ENCODE results near the gene GTF2H1.
"Not testable (repeated sequence)": the region's sequence is repeated elsewhere in the genome, so short reads cannot be mapped to it uniquely, and the experiment has no call there.

GTF2H1 gene

DNA sequence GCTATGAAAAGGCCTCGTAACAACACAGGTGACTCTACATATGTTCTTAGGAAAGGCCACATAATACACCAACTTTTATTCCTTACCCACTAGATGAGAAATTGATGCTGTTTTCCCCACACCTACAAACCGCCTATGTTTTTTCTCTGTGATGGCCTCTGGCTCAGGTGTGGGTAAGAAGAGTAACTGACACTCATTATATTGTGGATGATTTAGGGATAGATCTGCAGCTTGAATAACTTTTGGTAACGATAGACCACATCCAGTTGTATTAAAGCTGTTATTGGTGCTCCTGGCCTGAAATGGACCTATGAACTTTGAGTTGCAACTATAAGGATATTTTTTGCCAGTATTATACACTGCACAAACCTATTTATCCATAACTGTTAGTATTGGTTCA lies 75.6 kb downstream of the GTF2H1 start:
- H3K4me3 ChIP-seq = no peak overlapping the region
- no peak overlapping the region for H3K27ac ChIP-seq

DNA sequence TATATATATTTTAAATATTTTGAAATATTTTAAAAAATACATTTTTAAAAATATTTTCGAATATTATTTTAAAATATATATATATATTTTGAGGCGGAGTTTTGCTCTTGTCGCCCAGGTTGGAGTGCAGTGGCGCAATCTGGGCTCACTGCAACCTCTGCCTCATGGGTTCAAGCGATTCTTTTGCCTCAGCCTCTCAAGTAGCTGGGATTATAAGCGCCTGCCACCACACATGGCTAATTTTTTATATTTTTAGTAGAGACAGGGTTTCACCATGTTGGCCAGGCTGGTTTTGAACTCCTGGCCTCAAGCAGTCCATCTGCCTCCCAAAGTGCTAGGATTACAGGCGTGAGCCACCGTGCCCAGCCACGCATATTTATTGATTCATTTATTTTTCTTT lies 78.7 kb downstream of the GTF2H1 start:
- not testable (repeated sequence) for H3K4me3 ChIP-seq, H3K27ac ChIP-seq

DNA sequence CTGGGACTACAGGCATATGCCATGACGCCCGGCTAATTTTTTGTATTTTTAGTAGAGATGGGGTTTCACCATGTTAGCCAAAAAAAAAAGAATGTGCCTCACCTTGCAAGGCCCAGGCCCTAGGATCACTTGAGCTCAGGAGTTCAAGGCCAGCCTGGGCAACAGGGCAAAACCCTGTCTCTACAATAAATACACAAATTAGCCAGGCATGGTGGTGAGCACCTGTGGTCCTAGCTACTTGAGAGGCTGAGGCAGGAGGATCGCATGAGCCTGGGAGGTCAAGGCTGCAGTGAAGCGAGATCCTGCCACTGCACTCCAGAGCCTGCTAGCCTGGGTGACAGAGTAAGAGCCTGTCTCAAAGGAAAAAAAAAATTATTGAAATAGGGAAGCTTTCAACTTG lies 81.7 kb downstream of the GTF2H1 start:
- no peak overlapping the region for H3K4me3 ChIP-seq
- H3K27ac ChIP-seq = no peak overlapping the region

DNA sequence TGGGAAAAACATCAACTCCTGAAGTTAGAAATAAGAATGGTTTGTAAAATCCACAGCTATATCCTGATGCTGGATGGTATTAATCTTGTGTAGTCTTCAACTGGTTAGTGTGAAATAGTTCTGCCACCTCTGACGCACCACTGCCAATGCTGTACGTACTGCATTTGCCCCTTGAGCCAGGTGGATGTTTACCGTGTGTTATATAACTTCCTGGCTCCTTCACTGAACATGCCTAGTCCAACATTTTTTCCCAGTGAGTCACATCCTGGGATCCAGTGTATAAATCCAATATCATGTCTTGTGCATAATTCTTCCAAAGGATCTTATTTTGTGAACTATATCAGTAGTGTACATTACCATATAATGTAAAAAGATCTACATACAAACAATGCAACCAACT lies 85.0 kb downstream of the GTF2H1 start:
- not testable (repeated sequence) for H3K4me3 ChIP-seq
- H3K27ac ChIP-seq = peak overlapping the region in 1 of 21 experiments; percentile 17

DNA sequence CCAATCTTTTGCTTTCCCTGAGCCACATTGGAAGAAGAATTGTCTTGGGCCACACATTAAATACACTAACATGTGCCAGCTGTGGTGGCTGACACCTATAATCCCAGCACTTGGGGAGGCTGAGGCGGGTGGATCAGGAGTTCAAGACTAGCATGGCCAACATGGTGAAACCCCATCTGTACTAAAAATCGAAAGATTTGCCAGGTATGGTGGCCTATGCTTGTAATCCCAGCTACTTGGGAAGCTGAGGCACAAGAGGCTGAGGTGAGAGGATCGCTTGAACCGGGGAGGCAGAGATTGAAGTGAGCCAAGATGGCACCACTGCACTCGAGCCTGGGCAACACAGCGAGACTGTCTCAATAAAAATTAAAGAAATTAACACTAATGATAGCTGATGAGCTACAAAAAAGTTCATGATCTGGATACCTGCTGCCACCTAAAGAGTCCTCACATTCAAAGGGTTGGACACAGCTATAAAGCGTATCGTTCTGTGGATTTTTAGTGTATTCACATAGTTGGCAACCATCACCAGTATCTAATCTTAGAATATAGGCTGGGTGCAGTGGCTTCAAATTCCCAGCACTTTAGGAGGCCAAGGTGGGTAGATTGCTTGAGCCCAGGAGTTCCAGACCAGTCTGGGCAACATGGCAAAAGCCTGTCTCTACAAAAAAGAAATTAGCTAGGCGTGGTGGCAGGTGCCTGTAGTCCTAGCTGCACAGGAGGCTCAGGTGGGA lies 86.4 kb downstream of the GTF2H1 start:
- Histone ChIP-seq H3K27ac (peak overlapping the region in 1 of 21 experiments; percentile 2), H3K4me3 (no peak overlapping the region)

DNA sequence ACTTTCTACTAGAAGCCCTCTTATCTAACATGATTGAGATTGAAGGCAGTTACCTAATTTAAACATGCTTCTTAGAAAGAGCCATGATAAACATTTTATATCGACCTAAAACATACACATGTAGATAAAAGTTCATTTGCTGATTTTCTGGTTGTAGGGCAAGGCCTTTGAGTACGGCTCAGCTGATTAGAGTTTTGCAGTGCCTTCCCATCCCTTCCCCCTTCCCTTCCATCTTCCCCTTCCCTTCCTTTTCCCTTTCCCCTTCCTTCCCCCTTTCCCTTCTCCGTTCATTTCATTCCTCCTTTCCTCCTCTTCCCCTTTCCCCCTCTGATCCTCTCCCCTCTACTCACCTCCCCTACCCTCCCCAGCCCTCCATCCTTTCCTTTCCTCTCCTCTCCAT lies 94.1 kb downstream of the GTF2H1 start:
- Histone ChIP-seq H3K27ac (no peak overlapping the region), H3K4me3 (no peak overlapping the region)

All from skin epidermis (tissue), 12 donors.